Heart right ventricle (tissue), 16 donors: ENCODE data around the gene SH3TC1. TPM values are rescaled to one million over a fixed set of nuclear protein-coding genes. Genes with fewer than 3 reads are reported as not detected.

ENCODE experiments used
- ATAC-seq, 8 donors: fragments of 200-7000 bp; cut with Tn5 transposase; one replicate each; pipeline ENCODE4 v1.9.1; 2020; ENCODE audit warnings: mild to moderate bottlenecking in 8 of 8, moderate library complexity in 8 of 8, moderate number of reproducible peaks in 1 of 8
- DNase-seq, 2 donors: peaks; one replicate each; pipeline ENCODE4 v3.0.0-alpha.2; 2020
- H3K27ac ChIP-seq, 10 donors: fragments of 200-600 bp; sonication (generic) in 2 of 10; one replicate each; pipeline versions ENCODE4 v1.5.0 to v1.8.0; 2020 to 2022; ENCODE audit warnings: mild to moderate bottlenecking in 3 of 10
- H3K27me3 ChIP-seq, 7 donors: fragments of 200-600 bp; one replicate each; pipeline ENCODE4 v1.8.0; 2021 to 2022; ENCODE audit warnings: mild to moderate bottlenecking in 2 of 7
- H3K36me3 ChIP-seq, 9 donors: fragments of 200-600 bp; sonication (generic) in 1 of 9; one replicate each; pipeline versions ENCODE4 v1.5.0 to v1.8.0; 2020 to 2022; ENCODE audit warnings: mild to moderate bottlenecking in 2 of 9
- H3K4me1 ChIP-seq, 9 donors: fragments of 200-600 bp; sonication (generic) in 1 of 9; one replicate each; pipeline versions ENCODE4 v1.5.0 to v1.8.0; 2020 to 2022; ENCODE audit warnings: mild to moderate bottlenecking in 4 of 9
- H3K4me3 ChIP-seq, 10 donors: fragments of 200-600 bp; sonication (generic) in 2 of 10; one replicate each; pipeline versions ENCODE4 v1.5.0 to v1.8.0; 2020 to 2022; ENCODE audit warnings: mild to moderate bottlenecking in 7 of 10, moderate library complexity in 2 of 10
- H3K9me3 ChIP-seq, 11 donors: fragments of 200-600 bp in 10 of 11; sonication (generic) in 2 of 11; one replicate each; pipeline versions ENCODE4 v1.5.0 to v1.8.0; 2013 to 2022; ENCODE audit warnings: mild to moderate bottlenecking in 2 of 11, control low read depth in 1 of 11, moderate library complexity in 1 of 11
- CTCF ChIP-seq, 9 donors: fragments of 200-600 bp; sonication (generic) in 2 of 9; IDR thresholded peaks; one replicate each; pipeline versions ENCODE4 v1.5.0 to v1.8.0; 2021 to 2022; ENCODE audit warnings: antibody characterized with exemption in 9 of 9, mild to moderate bottlenecking in 5 of 9, moderate library complexity in 1 of 9
- WGBS, 2 donors: extraction: QIAGEN DNeasy Blood & Tissue Kit; methylation state at CpG; one replicate each; pipeline ENCODE4 v1.1.7; 2013; ENCODE audit warnings: inconsistent platforms in 1 of 2; 5-methylcytosine and 5-hydroxymethylcytosine counted together
- intact Hi-C, 10 donors: fragments of 100-400 bp; cut with DNase I; formaldehyde crosslinking; loops; one replicate each; pipeline versions ENCODE4 v1.11.1 to v1.14.2; 2022
- polyA plus RNA-seq, 2 donors: library from polyadenylated mRNA; stranded (reverse); fragments of 200-250 nt; gene quantifications; one replicate each; pipeline ENCODE4 v1.2.3, GENCODE V29; 2013
- total RNA-seq, 10 donors: library from RNA; stranded (reverse); fragmentation: NEBNext Ultra II Directional in 3 of 10; extraction: Animal tissue kit (Norgen Biotek cat#: 25700) in 3 of 10; gene quantifications; one replicate each; pipeline versions ENCODE4 v1.2.1 to v1.2.4, GENCODE V29; 2021 to 2023
- donor health status: Arrhythmogenic right ventricular cardiomyopathy.
- donor health status: ischemic (EF 13 %, LVEDD 7.1; RV severe dilation, severe dysfunction).
- donor health status: healthy with polysubstance abuse.
- donor health status: DM: no; HTN: yes; CAD: no.
- donor health status: DM: no; HTN: no; CAD: no.
- donor health status: ischemic (EF 25% LVEDD 6.9; RV normal size, moderate dysfunction).
- donor health status: ischemic (EF 25% LVEDD 5.7; RV mildly dilated, moderate dysfunction).
- donor health status: healthy.
- donor health status: DM: yes; HTN: yes; CAD: no.
- donor health status: Ischemic cardiomyopathy.
- donor health status: ischemic (EF 35%, LVEDD 5.7; RV mildly dilated, moderate dysfunction).
- donor health status: nonischemic (EF 11% LVEDD 7.7; RV severe dilation, severe dysfunction).
- donor health status: DM: yes; HTN: yes; CAD: no.
- donor health status: PGD.
- donor health status: ischemic (EF 29% LVEDD 5.4; RV normal size, mild dysfunction).
- donor health status: nonischemic (EF 23%, LVEDD 6.1; RV moderate dilation, normal function).

The SH3TC1 gene
- total and polyA plus RNA-seq, 12 donors = 7.4 to 22.8 (median 11.2) TPM

DNA sequence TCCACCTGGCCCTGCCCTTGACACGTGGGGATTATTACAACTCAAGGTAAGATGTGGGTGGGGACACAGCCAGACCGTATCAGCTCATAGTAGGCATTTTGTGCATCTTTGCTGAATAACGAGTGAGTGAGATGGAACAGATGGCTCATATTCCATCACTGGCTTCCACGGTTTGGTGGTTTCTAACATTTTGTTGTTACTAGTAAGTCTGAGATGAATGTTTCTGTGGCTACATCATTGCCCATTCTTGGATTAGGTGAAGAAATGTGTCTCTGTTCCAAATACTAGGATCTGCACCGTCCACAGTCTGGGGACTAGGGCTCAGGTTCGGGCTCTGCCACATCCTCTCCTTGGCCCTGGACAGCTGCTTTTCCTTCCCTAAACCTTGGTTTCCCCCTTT lies 44.0 kb upstream of the SH3TC1 start:
- intact Hi-C loops = loop anchor here in 1 of 10 donors (5.0 kb wide), 1 partner anchor 103 kb away; no protein-coding TSS in a partner anchor
- WGBS, 2 donors = 76 to 84% methylated on average over 6 of the region's 6 CpGs
- TF ChIP-seq CTCF (IDR thresholded peaks at IDR 0.05) = no peak

GRCh38 chr4:8155660-8156421 lies 43.2 kb upstream of the SH3TC1 start:
- no peak for TF ChIP-seq CTCF (IDR thresholded peaks at IDR 0.05)
- H3K36me3 ChIP-seq = no peaks in the 10 kb centered on the region
- no peak overlapping the region for H3K4me3 ChIP-seq
- peaks cover 9 to 51% (median 28%) of the 10 kb centered on the region in 9 donors for H3K4me1 ChIP-seq
- peak in 1 of 2 donors; percentile 3 for DNase-seq
- 94 to 95% methylated on average over 14 of the region's 14 CpGs for WGBS, 2 donors
- intact Hi-C loops = loop anchor here in 1 of 10 donors (5.0 kb wide), 1 partner anchor 104 kb away; no protein-coding TSS in a partner anchor
- no peak overlapping the region for H3K27ac ChIP-seq
- ATAC-seq = no peak
- H3K27me3 ChIP-seq = peaks cover 0 to 22% (median 6%) of the 10 kb centered on the region in 7 donors
- H3K9me3 ChIP-seq = no peaks in the 10 kb centered on the region

More for the DNA sequence above, 44.0 kb upstream of the SH3TC1 start:
- Histone ChIP-seq H3K27me3 (peaks cover 0 to 22% (median 6%) of the 10 kb centered on the region in 7 donors), H3K36me3 (no peaks in the 10 kb centered on the region), H3K4me1 (peaks cover 9 to 47% (median 25%) of the 10 kb centered on the region in 9 donors), H3K9me3 (no peaks in the 10 kb centered on the region), H3K27ac (no peak overlapping the region), H3K4me3 (no peak overlapping the region)
- DNase-seq (no peak), ATAC-seq (no peak)

DNA sequence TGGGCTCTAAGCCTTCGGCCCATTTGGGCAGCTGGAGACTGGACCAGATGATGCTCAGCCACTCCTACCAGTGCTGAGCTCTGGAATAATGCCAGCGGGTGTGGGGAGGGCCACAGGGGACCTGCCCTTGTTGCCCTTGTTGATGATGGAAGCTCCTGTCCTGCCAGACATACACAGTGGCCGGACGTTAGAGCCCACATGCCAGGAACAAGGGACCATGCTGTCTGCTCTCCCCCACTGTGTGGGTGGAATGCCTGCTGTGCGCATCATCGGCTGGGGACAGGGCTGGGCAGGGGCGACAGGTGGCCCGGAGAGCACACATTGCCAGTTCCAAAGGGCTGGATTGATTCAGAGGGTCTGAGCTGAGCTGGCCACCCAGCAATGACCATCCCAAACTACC lies 42.5 kb upstream of the SH3TC1 start:
- Histone ChIP-seq H3K4me1 (peaks cover 9 to 51% (median 28%) of the 10 kb centered on the region in 9 donors), H3K27me3 (peaks cover 0 to 22% (median 6%) of the 10 kb centered on the region in 7 donors), H3K4me3 (no peak overlapping the region), H3K36me3 (no peaks in the 10 kb centered on the region), H3K9me3 (no peaks in the 10 kb centered on the region), H3K27ac (no peak overlapping the region)
- 55 to 58% methylated on average over 8 of the region's 8 CpGs for WGBS, 2 donors
- TF ChIP-seq CTCF (IDR thresholded peaks at IDR 0.05) = no peak
- DNase-seq (no peak), ATAC-seq (no peak)
- intact Hi-C loops = loop anchor here in 1 of 10 donors (5.0 kb wide), 1 partner anchor 104 kb away; no protein-coding TSS in a partner anchor

DNA sequence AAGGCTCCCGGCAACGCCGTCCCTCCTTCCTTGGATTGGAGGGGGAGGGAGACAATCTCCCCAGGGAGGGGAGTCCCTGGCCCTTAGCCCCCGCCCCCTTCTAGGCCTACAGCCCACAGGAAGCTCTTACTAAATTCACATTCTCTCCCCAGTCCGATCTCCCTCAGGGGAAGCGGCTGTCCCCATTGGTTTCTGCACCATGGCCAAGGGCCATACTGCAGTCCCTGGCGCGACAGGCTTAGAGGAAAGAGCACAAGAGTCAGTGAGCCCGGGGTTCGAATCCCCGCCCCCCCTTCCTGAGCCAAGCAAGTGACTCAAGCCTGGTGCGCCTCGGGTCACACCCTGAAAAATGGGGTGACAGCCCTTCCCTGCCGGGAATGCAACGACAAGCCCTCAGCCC lies 41.6 kb upstream of the SH3TC1 start:
- Histone ChIP-seq H3K27me3 (peaks cover 0 to 22% (median 6%) of the 10 kb centered on the region in 7 donors), H3K9me3 (no peaks in the 10 kb centered on the region), H3K4me1 (peaks cover 9 to 44% (median 25%) of the 10 kb centered on the region in 9 donors), H3K4me3 (peak overlapping the region; percentile 59 to 97 (median 90)), H3K27ac (peak overlapping the region in 2 of 10 donors; percentile 34 to 49), H3K36me3 (no peaks in the 10 kb centered on the region)
- ATAC-seq = peak; percentile 2 to 46 (median 3)
- intact Hi-C loops = loop anchor here in 1 of 10 donors (5.0 kb wide), 1 partner anchor 105 kb away; no protein-coding TSS in a partner anchor
- WGBS, 2 donors = 28 to 36% methylated on average over 15 of the region's 15 CpGs
- DNase-seq = peak; percentile 63 to 79
- TF ChIP-seq CTCF (IDR thresholded peaks at IDR 0.05) = no peak
